ACHN (cell line): ENCODE measurements around the gene SNRPD3.
A peak's percentile ranks its signal among the peaks of the same experiment; 100 is the strongest.

Source experiments
- DNase-seq: peaks from one replicate; pipeline ENCODE4 v3.0.0-alpha.2; 2015
- in situ Hi-C: cut with HindIII; loops from 2 replicates; pipeline ENCODE4 v1.10.0; 2017; ENCODE audit warnings: low sequenced_read_pairs, low pct_ligation_motif_present, low pct_unique_long_range_greater_than_20kb

SNRPD3 gene

GRCh38 chr22:24554313-24555164 is 1.3 kb upstream of the SNRPD3 start, which contains the start of gene GUCD1:
Gene GUCD1, minus strand, starts transcription at chr22:24555138. Its CDS starts 147 bp downstream, at chr22:24554991.
- in situ Hi-C loops = no loop called here
- peak; percentile 37 for DNase-seq

GRCh38 chr22:24559471-24559870 is 3.7 kb downstream of the SNRPD3 start:
- DNase-seq = no peak
- in situ Hi-C loops = no loop called here

- no peak for DNase-seq
- in situ Hi-C loops = no loop called here
Observed at GRCh38 chr22:24563246-24563645, 7.4 kb downstream of the SNRPD3 start.

GRCh38 chr22:24564376-24565058 is 8.7 kb downstream of the SNRPD3 start:
- in situ Hi-C loops = no loop called here
- DNase-seq = no peak

GRCh38 chr22:24565077-24565476 is 9.3 kb downstream of the SNRPD3 start:
- in situ Hi-C loops = no loop called here

GRCh38 chr22:24566899-24567511 is 11.2 kb downstream of the SNRPD3 start:
- in situ Hi-C loops = no loop called here
- DNase-seq = no peak

More at GRCh38 chr22:24565077-24565476, 9.3 kb downstream of the SNRPD3 start:
- no peak for DNase-seq

GRCh38 chr22:24567668-24568067 is 11.9 kb downstream of the SNRPD3 start:
- in situ Hi-C loops = no loop called here

GRCh38 chr22:24571266-24571665 is 15.5 kb downstream of the SNRPD3 start:
- DNase-seq = no peak
- in situ Hi-C loops = no loop called here

More at GRCh38 chr22:24567668-24568067, 11.9 kb downstream of the SNRPD3 start:
- no peak for DNase-seq

GRCh38 chr22:24576778-24577177 is 21.0 kb downstream of the SNRPD3 start:
- DNase-seq = no peak
- in situ Hi-C loops = no loop called here

GRCh38 chr22:24578355-24579257 is 22.8 kb downstream of the SNRPD3 start:
- DNase-seq = no peak
- in situ Hi-C loops = no loop called here

- in situ Hi-C loops = no loop called here
- no peak for DNase-seq
Observed at GRCh38 chr22:24579258-24579601, 23.4 kb downstream of the SNRPD3 start.

- in situ Hi-C loops = no loop called here
- DNase-seq = no peak
Observed at GRCh38 chr22:24580276-24580675, 24.5 kb downstream of the SNRPD3 start.

- in situ Hi-C loops = no loop called here
- DNase-seq = no peak
Observed at GRCh38 chr22:24582056-24582814, 26.4 kb downstream of the SNRPD3 start.

- in situ Hi-C loops = no loop called here
- DNase-seq = no peak
Observed at GRCh38 chr22:24583221-24584165, 27.7 kb downstream of the SNRPD3 start.

- in situ Hi-C loops = no loop called here
Observed at GRCh38 chr22:24584166-24584790, 28.5 kb downstream of the SNRPD3 start.

GRCh38 chr22:24584871-24585411 is 29.1 kb downstream of the SNRPD3 start:
- no peak for DNase-seq
- in situ Hi-C loops = no loop called here

More at GRCh38 chr22:24584166-24584790, 28.5 kb downstream of the SNRPD3 start:
- DNase-seq = no peak
